AG10803 (cell line): ENCODE measurements around the gene TLR2.

Source experiments
- DNase-seq: peaks from one replicate; pipeline ENCODE4 v3.0.0; 2010; ENCODE audit warnings: low read depth
- H3K4me3 ChIP-seq: 2 replicates; pipeline ENCODE4 v1.5.1; 2011; ENCODE audit warnings: mild to moderate bottlenecking, low read length, control low read depth
- TF ChIP-seq, protein P1 (sequence below): conservative IDR thresholded peaks from 2 replicates; pipeline ENCODE4 v1.5.1; 2011; ENCODE audit warnings: mild to moderate bottlenecking, low read length, control low read depth, inconsistent platforms

Gene TLR2

DNA sequence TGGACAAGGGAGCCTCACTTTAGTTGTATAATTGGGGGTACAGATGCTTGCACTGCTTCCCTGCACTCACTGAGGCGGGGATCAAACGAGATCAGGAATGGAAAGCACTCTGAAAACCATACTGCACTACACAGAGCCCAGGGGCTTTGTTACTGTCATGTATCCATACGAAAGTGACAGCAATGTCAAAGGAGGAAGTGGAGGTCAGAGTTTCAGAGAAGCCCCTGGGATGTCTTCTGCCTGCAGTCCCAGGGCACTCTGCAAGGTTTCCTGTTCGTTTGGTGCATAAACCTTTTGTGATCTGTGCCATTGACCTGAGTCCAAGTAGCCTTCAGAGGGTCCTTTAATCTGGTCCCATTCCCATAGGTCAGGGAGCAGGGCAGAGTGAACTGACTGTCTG, 44.6 kb downstream of the TLR2 start:
- DNase-seq: no peak
- TF ChIP-seq, protein P1, sequence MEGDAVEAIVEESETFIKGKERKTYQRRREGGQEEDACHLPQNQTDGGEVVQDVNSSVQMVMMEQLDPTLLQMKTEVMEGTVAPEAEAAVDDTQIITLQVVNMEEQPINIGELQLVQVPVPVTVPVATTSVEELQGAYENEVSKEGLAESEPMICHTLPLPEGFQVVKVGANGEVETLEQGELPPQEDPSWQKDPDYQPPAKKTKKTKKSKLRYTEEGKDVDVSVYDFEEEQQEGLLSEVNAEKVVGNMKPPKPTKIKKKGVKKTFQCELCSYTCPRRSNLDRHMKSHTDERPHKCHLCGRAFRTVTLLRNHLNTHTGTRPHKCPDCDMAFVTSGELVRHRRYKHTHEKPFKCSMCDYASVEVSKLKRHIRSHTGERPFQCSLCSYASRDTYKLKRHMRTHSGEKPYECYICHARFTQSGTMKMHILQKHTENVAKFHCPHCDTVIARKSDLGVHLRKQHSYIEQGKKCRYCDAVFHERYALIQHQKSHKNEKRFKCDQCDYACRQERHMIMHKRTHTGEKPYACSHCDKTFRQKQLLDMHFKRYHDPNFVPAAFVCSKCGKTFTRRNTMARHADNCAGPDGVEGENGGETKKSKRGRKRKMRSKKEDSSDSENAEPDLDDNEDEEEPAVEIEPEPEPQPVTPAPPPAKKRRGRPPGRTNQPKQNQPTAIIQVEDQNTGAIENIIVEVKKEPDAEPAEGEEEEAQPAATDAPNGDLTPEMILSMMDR: no peak
- no peak overlapping the region for H3K4me3 ChIP-seq

DNA sequence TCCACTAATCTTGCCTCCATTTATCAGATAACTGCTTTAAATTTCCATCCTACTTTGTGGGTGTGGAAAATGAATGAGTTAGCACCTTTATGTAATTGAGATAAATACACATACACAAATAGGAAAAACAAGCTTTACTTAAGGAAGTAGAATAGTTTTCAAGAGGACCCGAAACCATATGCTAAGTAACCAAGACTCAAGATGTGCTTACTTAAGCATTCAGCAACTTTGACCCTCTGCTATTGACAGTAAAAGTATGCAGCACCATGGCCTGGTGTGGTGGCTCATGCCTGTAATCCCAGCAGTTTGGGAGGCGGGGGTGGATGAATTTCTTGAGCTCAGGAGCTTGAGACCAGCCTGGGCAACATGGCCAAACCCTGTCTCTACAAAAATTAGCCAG, 45.8 kb downstream of the TLR2 start:
- H3K4me3 ChIP-seq: no peak overlapping the region
- TF ChIP-seq, protein P1: no peak
- DNase-seq: no peak

DNA sequence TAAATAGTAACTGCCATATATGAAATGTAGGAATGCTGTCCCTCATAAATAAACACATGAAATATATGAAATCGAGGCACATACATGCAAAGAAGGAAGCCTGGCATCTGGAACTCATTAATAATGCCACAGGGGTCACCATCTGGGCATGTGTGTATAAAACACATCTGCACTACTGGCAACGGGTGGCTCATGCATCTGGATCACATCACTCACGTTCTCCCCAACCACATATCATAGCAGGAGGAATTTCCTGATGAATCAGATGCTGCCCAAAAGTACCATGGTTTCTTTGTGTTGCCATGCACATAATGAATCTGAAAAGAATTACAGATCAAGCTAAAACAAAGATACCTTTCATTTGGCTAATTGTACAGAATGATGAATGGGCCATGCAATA, 47.2 kb downstream of the TLR2 start:
- TF ChIP-seq, protein P1: no peak
- no peak overlapping the region for H3K4me3 ChIP-seq
- peak; percentile 89 for DNase-seq

DNA sequence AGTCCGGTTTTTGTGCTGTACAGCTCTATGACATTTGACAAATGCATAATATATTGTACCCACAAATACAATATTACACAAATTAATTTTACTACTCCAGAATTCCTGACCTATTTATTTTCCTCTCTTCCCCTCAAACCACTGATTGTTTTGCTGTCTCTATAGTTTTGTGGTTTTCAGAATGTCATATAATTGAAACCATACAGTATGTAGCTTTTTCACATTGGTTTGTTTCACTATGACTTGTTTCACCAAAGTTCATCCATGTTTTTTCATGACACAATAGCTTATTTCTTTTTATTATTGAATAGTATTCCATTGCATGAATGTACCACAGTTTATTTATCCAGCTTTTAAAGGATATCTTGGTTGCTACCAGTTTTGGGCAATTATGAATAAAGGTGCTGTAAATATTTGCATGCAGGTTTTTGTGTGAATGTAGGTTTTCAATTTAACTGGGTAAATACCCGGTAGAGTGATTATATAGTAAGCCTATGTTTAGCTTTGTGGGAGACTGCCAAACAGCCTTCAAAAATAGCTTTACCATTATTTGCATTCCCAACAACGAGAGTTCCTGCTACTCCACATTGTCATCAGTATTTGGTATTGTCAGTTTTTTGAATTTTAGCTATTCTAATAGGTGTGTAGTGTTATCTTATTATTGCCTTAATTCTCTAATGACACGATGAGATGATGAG, 49.8 kb downstream of the TLR2 start:
- TF ChIP-seq, protein P1: no peak
- DNase-seq: no peak
- no peak overlapping the region for H3K4me3 ChIP-seq

DNA sequence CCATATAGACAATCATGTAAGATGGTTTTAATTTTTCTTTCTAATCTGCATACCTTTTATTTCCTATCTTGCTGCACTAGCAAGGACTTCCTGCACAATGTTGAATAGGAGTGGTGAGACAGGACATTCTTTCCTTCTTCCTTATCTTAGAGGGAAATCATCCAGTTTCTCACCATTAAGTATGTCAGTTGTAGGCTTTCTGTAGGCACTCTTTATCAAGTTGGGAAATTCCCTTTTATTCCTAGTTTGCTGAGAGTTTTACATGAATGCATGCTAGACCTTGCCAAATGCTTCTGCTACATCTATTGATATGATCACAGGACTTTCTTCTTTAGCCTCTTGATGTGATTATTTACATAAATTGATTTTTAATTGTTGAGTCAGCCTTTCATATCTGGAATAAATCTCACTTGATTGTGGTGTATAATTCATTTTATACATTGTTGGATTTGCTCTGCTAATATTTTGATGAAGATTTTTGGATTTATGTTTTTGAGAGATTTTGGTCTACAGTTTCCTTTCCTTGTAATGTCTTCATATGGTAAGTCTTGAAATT, 51.9 kb downstream of the TLR2 start:
- TF ChIP-seq, protein P1: no peak
- H3K4me3 ChIP-seq: no peak overlapping the region
- DNase-seq: no peak

DNA sequence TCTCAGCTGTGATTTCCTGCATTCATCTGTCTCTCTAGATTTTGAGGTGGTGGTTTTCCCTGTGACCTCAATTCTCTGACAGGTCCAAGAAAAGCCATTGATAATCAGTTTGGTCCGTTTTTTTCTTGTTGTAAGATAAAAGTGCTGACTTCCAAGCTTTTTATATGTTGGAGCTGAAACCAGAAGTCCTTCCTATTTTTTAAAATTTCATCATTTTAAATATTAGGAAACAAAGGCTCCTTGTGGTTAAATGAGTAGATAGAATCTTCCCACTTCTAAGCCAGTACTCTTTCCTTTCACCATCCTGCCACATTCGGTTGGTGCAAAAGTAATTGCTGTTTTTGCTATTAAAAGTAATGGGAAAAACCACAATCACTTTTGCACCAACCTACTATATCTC, 57.5 kb downstream of the TLR2 start:
- no peak for DNase-seq
- no peak overlapping the region for H3K4me3 ChIP-seq
- TF ChIP-seq, protein P1: no peak

DNA sequence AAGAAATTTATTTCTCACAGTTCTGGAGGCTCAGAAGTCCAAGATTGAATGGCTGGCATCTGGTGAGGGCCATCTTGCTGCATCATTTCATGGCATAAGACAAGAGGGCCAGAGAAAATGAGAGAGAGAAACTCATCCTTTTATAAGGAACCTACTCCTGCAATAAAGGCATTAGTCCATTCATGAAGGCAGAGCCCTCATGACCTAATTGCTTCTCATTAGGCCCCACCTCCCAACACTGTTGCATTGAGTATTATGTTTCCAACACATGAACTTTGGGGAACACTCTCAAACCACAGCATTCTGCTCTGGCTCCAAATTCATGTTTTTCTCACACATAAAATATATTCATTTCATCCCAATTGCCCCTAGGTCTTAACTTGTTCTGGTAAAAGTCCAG, 61.6 kb downstream of the TLR2 start:
- DNase-seq: no peak
- H3K4me3 ChIP-seq: no peak overlapping the region
- TF ChIP-seq, protein P1: no peak
